Peyer's patch (tissue), 4 donors: ENCODE measurements around the gene C15orf39.

Experiments
- CTCF ChIP-seq, 6 experiments: fragments of 450-650 bp in 4 of 6; fragments of 200-600 bp in 2 of 6; sonication (generic) in 1 of 6; IDR thresholded peaks; one replicate each; pipeline ENCODE4 v1.5.1; 2017 to 2019; ENCODE audit warnings: antibody characterized with exemption in 6 of 6, mild to moderate bottlenecking in 3 of 6, moderate library complexity in 1 of 6
- POLR2A ChIP-seq, 2 donors: fragments of 450-650 bp; IDR thresholded peaks; one replicate each; pipeline ENCODE4 v1.5.1; 2017; ENCODE audit warnings: antibody characterized with exemption in 2 of 2, mild to moderate bottlenecking in 2 of 2, moderate library complexity in 2 of 2

- TF ChIP-seq POLR2A (IDR thresholded peaks at IDR 0.05) (no peak), CTCF (IDR thresholded peaks at IDR 0.05) (no peak)
These were observed 27.6 kb upstream of the C15orf39 start for GRCh38 chr15:75174102-75174501.
